ENCODE results near the gene YEATS2.

Gene YEATS2

DNA sequence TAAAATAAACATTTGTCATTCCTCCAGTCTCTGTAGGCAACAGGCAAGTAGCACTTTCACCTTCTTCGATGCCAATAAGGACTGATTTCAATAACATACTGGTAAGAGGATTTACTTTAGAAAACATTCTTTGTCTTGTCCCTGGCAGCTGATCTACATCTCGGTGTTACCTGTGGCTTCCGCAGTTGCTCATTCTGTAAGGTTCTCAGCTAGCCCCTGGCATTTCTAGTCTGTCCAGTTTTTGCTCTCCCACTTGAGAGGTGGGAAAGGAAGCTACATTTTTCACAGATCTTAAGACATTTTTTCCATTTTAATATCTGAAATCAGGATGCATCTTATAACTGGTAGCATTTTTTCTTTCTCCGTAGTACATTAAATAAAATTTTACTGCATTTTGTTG lies 147.5 kb downstream of the YEATS2 start:
- no peak for DNase-seq

- DNase-seq = no peak
Measured at GRCh38 chr3:183845608-183846288, 148.2 kb downstream of the YEATS2 start.

GRCh38 chr3:183854318-183855035 lies 156.9 kb downstream of the YEATS2 start:
- DNase-seq = no peak

- DNase-seq = no peak
Measured at GRCh38 chr3:183857863-183858262, 160.3 kb downstream of the YEATS2 start.
